ENCODE results near the gene TBC1D9. TPM values are rescaled to one million over a fixed set of nuclear protein-coding genes. Genes with fewer than 3 reads are reported as not detected.

The TBC1D9 gene
- total and polyA plus RNA-seq, 2 of the 13 experiments (the other 11 are each of a cell fraction or from before 2014, with no cell fraction given) = 11.9 to 12.2 TPM

GRCh38 chr4:140579278-140579677 lies 176.9 kb downstream of the TBC1D9 start (continued):
- TF ChIP-seq THAP11 (CRISPR knock-in tag; IDR thresholded peaks at IDR 0.05) (no peak), IKZF4 (CRISPR knock-in tag; IDR thresholded peaks at IDR 0.05; ENCODE audit: borderline replicate concordance, low read depth, not compliant biosample characterization) (no peak), ZNF616 (CRISPR knock-in tag; IDR thresholded peaks at IDR 0.05; ENCODE audit: low read depth) (no peak), ZNF383 (CRISPR knock-in tag; IDR thresholded peaks at IDR 0.05; ENCODE audit: borderline replicate concordance) (no peak), NFE2L2 (IDR thresholded peaks at IDR 0.05; ENCODE audit: low read length) (no peak), ZNF496 (CRISPR knock-in tag; IDR thresholded peaks at IDR 0.05; ENCODE audit: insufficient replicate concordance) (no peak), PLRG1 (conservative IDR thresholded peaks at IDR 0.05) (no peak), NONO (IDR thresholded peaks at IDR 0.05) (no peak), NONO (CRISPR knock-in tag; conservative IDR thresholded peaks at IDR 0.05) (no peak), MEF2D (CRISPR knock-in tag; IDR thresholded peaks at IDR 0.05) (no peak), HIVEP1 (CRISPR knock-in tag; IDR thresholded peaks at IDR 0.05) (no peak), ZNF850 (CRISPR knock-in tag; conservative IDR thresholded peaks at IDR 0.05) (no peak), RFXANK (CRISPR knock-in tag; IDR thresholded peaks at IDR 0.05) (no peak), ATF1 (CRISPR knock-in tag; IDR thresholded peaks at IDR 0.05) (no peak)

GRCh38 chr4:140575489-140575888 lies 180.7 kb downstream of the TBC1D9 start:
- ATAC-seq (no peak; the same call in 2 of the 3 replicates), FAIRE-seq (no peak), DNase-seq (ENCODE audit: low spot score) (no peak)
- intact Hi-C loops (cut with micrococcal nuclease; ENCODE audit: unreplicated experiment) = no loop called here
- WGBS (ENCODE audit: low lambda C conversion rate) = 13% methylated on average over 4 of the region's 4 CpGs
- no peaks in the 10 kb centered on the region for H3K36me3 ChIP-seq (replicated peaks in 1 of 2; ENCODE audit: control insufficient read depth in 1 of 2, insufficient read depth in 2 of 2, low read length in 2 of 2)
- no peak overlapping the region for H3K9ac ChIP-seq (ENCODE audit: insufficient read depth, low read depth, low read length)
- POLR2A ChIA-PET = no interaction called here
- H2AFZ ChIP-seq (ENCODE audit: low read length) = no peak overlapping the region
- H3K9me3 ChIP-seq (ENCODE audit: low read length) = no peaks in the 10 kb centered on the region
- TF ChIP-seq HDAC6 (IDR thresholded peaks at IDR 0.05; ENCODE audit: low read depth, low read length) = no peak
- no peak for TF ChIP-seq RAD21 (CRISPR knock-in tag; IDR thresholded peaks at IDR 0.05)
- no peak for TF ChIP-seq SAFB2 (CRISPR knock-in tag; IDR thresholded peaks at IDR 0.05; ENCODE audit: borderline replicate concordance, low read depth)
- no peaks in the 10 kb centered on the region for H3K79me2 ChIP-seq (ENCODE audit: insufficient read depth, low read length)
- BruUV-seq (replicated peaks) = no TSS peak
- CTCF ChIA-PET (ENCODE audit: low intra/inter-chr PET ratio, low total read pairs) = no interaction called here
- H3K27me3 ChIP-seq (ENCODE audit: control insufficient read depth in 1 of 2, insufficient read depth in 2 of 2, low read length in 2 of 2) = peaks cover 0 to 38% of the 10 kb centered on the region in 2 experiments; a peak in 2 of 5 replicates
- in situ Hi-C loops (cut with HindIII; ENCODE audit: extremely low pct_ligation_motif_present, low pct_unique_long_range_greater_than_20kb) = no loop called here
- no peaks in the 10 kb centered on the region for H3K4me1 ChIP-seq (ENCODE audit: insufficient read depth, low read length)
- H4K20me1 ChIP-seq (ENCODE audit: insufficient read depth, low read length) = no peaks in the 10 kb centered on the region
- H3K4me2 ChIP-seq (ENCODE audit: low read depth, low read length) = no peak overlapping the region
- H3K27ac ChIP-seq (ENCODE audit: extremely low read length, insufficient read depth, low read length) = no peak overlapping the region
- no peak overlapping the region for H3K4me3 ChIP-seq (replicated peaks in 1 of 3; ENCODE audit: insufficient read depth in 1 of 3, low read depth in 2 of 3, low read length in 3 of 3)

Data from HepG2 (cell line).